ENCODE results near the gene RNFT2.

Gene RNFT2

DNA sequence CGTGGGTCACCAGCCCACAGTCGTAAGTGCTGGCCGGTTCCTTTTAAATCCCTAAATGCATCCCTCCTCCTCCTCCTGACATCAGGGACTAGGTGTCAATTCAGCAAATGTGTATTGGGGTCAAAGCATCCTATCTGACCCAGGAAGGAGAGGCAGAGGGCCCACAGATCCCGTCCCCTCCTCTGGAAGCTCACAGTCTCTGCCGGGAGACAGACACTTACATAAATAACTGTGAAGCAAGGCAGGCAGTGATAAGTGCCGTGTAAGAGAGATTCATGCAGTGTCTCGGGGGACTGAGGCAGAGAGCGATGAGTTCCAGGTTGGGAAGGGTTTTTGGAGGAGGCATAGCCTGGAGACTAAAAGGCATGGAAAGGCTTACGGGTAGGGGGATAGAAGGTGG, 99.0 kb downstream of the RNFT2 start:
- Histone ChIP-seq H3K4me3 (ENCODE audit: low read length) (no peak overlapping the region), H3K27ac (ENCODE audit: low read depth, low read length) (no peak overlapping the region), H3K9me3 (ENCODE audit: insufficient read depth, low read depth, low read length) (no peaks in the 10 kb centered on the region), H3K4me1 (ENCODE audit: insufficient read depth, low read length) (no peaks in the 10 kb centered on the region), H3K27me3 (ENCODE audit: insufficient read depth, low read length) (no peaks in the 10 kb centered on the region), H3K36me3 (ENCODE audit: insufficient read depth, low read length) (peaks cover 11% of the 10 kb centered on the region), H3K9ac (ENCODE audit: low read depth, low read length) (no peak overlapping the region)
- WGBS: 70% methylated on average over 9 of the region's 9 CpGs

DNA sequence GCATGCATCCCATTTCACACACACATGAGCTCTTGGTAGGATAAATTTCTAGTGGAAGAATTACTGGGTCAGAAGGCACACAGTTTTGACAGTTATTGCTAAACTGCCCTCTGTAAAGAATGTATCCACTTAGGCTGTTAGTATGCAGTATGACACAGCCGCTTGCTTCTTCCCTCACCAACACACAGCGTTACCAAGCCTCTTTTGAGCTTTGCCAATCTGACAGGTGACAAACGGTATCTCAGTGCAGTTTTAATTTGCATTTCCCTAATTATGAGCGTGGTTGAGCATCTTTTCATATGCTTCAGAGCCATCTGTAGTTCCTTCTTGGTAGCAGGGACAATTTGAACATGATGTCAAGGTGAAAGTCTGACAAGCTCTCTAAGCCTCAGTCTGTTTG, 100.2 kb downstream of the RNFT2 start:
- H3K36me3 ChIP-seq (ENCODE audit: insufficient read depth, low read length): peaks cover 11% of the 10 kb centered on the region
- no peak overlapping the region for H3K27ac ChIP-seq (ENCODE audit: low read depth, low read length)
- H3K9me3 ChIP-seq (ENCODE audit: insufficient read depth, low read depth, low read length): no peaks in the 10 kb centered on the region
- no peaks in the 10 kb centered on the region for H3K4me1 ChIP-seq (ENCODE audit: insufficient read depth, low read length)
- H3K27me3 ChIP-seq (ENCODE audit: insufficient read depth, low read length): no peaks in the 10 kb centered on the region
- H3K9ac ChIP-seq (ENCODE audit: low read depth, low read length): no peak overlapping the region
- WGBS: 89% methylated on average over 4 of the region's 4 CpGs
- H3K4me3 ChIP-seq (ENCODE audit: low read length): no peak overlapping the region

GRCh38 chr12:116839287-116839830, 101.2 kb downstream of the RNFT2 start:
- Histone ChIP-seq H3K4me1 (ENCODE audit: insufficient read depth, low read length) (no peaks in the 10 kb centered on the region), H3K36me3 (ENCODE audit: insufficient read depth, low read length) (peaks cover 7% of the 10 kb centered on the region), H3K9ac (ENCODE audit: low read depth, low read length) (no peak overlapping the region)

GRCh38 chr12:116843085-116843484, 105.0 kb downstream of the RNFT2 start:
- H3K9ac ChIP-seq (ENCODE audit: low read depth, low read length): no peak overlapping the region
- H3K36me3 ChIP-seq (ENCODE audit: insufficient read depth, low read length): no peaks in the 10 kb centered on the region
- no peaks in the 10 kb centered on the region for H3K27me3 ChIP-seq (ENCODE audit: insufficient read depth, low read length)
- H3K9me3 ChIP-seq (ENCODE audit: insufficient read depth, low read depth, low read length): no peaks in the 10 kb centered on the region
- no peaks in the 10 kb centered on the region for H3K4me1 ChIP-seq (ENCODE audit: insufficient read depth, low read length)
- H3K27ac ChIP-seq (ENCODE audit: low read depth, low read length): no peak overlapping the region
- no peak overlapping the region for H3K4me3 ChIP-seq (ENCODE audit: low read length)
- WGBS: 95% methylated on average over 6 of the region's 6 CpGs

More at GRCh38 chr12:116839287-116839830, 101.2 kb downstream of the RNFT2 start:
- H3K9me3 ChIP-seq (ENCODE audit: insufficient read depth, low read depth, low read length): no peaks in the 10 kb centered on the region
- H3K4me3 ChIP-seq (ENCODE audit: low read length): no peak overlapping the region
- no peak overlapping the region for H3K27ac ChIP-seq (ENCODE audit: low read depth, low read length)
- no peaks in the 10 kb centered on the region for H3K27me3 ChIP-seq (ENCODE audit: insufficient read depth, low read length)
- 88% methylated on average over 2 of the region's 3 CpGs for WGBS

- H3K9me3 ChIP-seq (ENCODE audit: insufficient read depth, low read depth, low read length): no peaks in the 10 kb centered on the region
- no peak overlapping the region for H3K27ac ChIP-seq (ENCODE audit: low read depth, low read length)
- H3K36me3 ChIP-seq (ENCODE audit: insufficient read depth, low read length): 0 out of 2 replicates have a peak, but pooled peaks cover 5% of the 10 kb centered on the region
- H3K4me1 ChIP-seq (ENCODE audit: insufficient read depth, low read length): no peaks in the 10 kb centered on the region
- WGBS: 95% methylated on average over 23 of the region's 23 CpGs
- no peak overlapping the region for H3K4me3 ChIP-seq (ENCODE audit: low read length)
- no peaks in the 10 kb centered on the region for H3K27me3 ChIP-seq (ENCODE audit: insufficient read depth, low read length)
- no peak overlapping the region for H3K9ac ChIP-seq (ENCODE audit: low read depth, low read length)
These were observed 111.1 kb downstream of the RNFT2 start for GRCh38 chr12:116849216-116849615.

DNA sequence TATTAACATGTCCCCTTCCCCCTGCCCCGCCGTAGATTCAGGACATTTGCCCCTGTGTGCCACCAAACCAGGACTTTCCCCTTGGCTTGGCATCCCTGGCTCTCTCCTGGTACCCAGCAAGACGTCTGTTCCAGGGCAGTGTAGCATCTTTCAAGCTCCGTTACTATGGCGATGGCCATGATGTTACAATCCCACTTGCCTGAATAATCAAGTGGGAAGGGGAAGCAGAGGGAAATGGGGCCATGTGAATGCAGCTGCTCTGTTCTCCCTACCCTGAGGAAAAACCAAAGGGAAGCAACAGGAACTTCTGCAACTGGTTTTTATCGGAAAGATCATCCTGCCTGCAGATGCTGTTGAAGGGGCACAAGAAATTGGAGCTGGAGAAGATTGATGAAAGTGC, 114.2 kb downstream of the RNFT2 start:
- H3K4me3 ChIP-seq (ENCODE audit: low read length): no peak overlapping the region
- H3K27me3 ChIP-seq (ENCODE audit: insufficient read depth, low read length): no peaks in the 10 kb centered on the region
- H3K36me3 ChIP-seq (ENCODE audit: insufficient read depth, low read length): 0 out of 2 replicates have a peak, but pooled peaks cover 5% of the 10 kb centered on the region
- H3K4me1 ChIP-seq (ENCODE audit: insufficient read depth, low read length): no peaks in the 10 kb centered on the region
- WGBS: 90% methylated on average over 6 of the region's 6 CpGs
- no peaks in the 10 kb centered on the region for H3K9me3 ChIP-seq (ENCODE audit: insufficient read depth, low read depth, low read length)
- no peak overlapping the region for H3K9ac ChIP-seq (ENCODE audit: low read depth, low read length)
- no peak overlapping the region for H3K27ac ChIP-seq (ENCODE audit: low read depth, low read length)

DNA sequence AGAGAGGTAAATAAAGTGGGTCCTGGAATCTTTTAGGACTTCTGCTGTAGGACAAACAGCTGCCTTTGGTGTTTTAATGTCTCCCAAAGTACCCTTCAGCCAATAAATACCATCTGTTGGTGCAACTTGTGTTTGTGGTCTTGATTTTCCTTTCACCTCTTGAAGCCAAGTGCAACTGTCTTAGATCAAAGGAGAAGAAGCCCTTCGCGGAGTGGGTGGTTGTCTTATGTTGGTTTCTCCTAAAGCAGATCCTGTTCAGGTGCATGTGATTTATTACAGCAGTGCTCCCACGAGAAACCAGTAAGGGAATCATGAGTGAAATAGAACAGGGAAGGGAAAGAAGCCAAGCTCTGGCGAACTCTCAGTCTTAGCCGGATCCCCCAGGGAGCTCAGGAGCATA, 115.4 kb downstream of the RNFT2 start:
- H3K27ac ChIP-seq (ENCODE audit: low read depth, low read length): no peak overlapping the region
- H3K27me3 ChIP-seq (ENCODE audit: insufficient read depth, low read length): no peaks in the 10 kb centered on the region
- H3K9me3 ChIP-seq (ENCODE audit: insufficient read depth, low read depth, low read length): no peaks in the 10 kb centered on the region
- H3K4me3 ChIP-seq (ENCODE audit: low read length): no peak overlapping the region
- H3K36me3 ChIP-seq (ENCODE audit: insufficient read depth, low read length): 0 out of 2 replicates have a peak, but pooled peaks cover 5% of the 10 kb centered on the region
- no peak overlapping the region for H3K9ac ChIP-seq (ENCODE audit: low read depth, low read length)
- 92% methylated on average over 5 of the region's 5 CpGs for WGBS
- peaks cover 4% of the 10 kb centered on the region; the same call in 1 of the 2 replicates for H3K4me1 ChIP-seq (ENCODE audit: insufficient read depth, low read length)

DNA sequence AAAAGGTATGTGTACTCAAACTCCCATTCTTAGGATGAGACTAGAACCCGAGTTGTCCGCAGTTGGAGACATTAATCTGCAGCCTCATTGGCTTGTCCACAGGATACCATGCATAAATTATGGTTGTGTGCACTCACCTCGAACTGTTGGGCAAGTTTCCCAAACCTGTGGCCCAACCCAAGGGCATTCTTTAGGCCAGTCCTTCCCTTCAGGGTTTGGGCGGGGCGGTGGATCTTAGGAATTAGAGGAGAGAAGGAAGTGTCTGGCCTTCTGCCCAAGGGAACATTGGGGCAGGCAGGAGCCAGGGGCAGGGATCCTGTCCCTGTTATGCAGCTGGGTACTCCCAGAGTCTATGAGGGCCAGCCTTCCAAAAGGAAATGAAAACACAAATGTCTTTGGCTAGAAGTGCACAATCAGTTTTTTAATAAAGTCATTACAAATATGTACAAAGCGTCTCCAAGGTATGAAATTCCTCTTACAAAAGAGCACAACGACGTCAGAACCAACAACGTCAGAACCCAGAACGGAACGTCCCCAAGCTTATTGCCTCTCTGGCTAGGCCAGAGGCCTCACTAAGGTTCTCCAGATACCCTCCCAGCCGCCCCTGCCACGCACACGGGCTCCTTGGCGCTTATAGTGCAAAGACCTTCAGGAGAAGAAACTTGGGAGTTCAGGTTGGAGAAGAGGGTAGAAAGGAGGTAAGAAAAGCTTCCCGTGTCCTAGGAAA, 117.8 kb downstream of the RNFT2 start:
- no peak overlapping the region for H3K4me3 ChIP-seq (ENCODE audit: low read length)
- peaks cover 15% of the 10 kb centered on the region; the same call in 1 of the 2 replicates for H3K4me1 ChIP-seq (ENCODE audit: insufficient read depth, low read length)
- 0 out of 2 replicates have a peak, but pooled peaks cover 5% of the 10 kb centered on the region for H3K36me3 ChIP-seq (ENCODE audit: insufficient read depth, low read length)
- no peaks in the 10 kb centered on the region for H3K27me3 ChIP-seq (ENCODE audit: insufficient read depth, low read length)
- H3K27ac ChIP-seq (ENCODE audit: low read depth, low read length): no peak overlapping the region
- no peak overlapping the region for H3K9ac ChIP-seq (ENCODE audit: low read depth, low read length)
- 95% methylated on average over 16 of the region's 16 CpGs for WGBS
- no peaks in the 10 kb centered on the region for H3K9me3 ChIP-seq (ENCODE audit: insufficient read depth, low read depth, low read length)

DNA sequence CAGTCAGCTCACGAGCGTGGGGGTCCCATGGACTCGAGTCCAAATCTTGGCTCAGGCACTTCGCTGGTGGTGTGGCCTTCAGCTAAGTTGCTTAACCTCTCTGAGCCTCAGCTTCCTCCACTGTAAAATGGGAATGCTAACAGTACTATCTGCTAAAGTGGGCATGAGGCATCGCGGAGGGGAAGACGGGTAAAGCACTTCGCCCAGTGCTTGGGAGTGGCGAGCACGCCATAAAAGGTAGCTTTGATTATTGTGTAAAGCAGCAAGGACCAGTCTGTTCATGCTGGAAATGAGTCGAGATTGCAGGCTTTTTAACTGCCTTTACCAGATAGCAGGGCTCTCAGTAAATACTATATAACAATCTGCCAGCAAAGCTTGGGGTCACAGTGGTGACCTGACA, 118.6 kb downstream of the RNFT2 start:
- H3K9ac ChIP-seq (ENCODE audit: low read depth, low read length): no peak overlapping the region
- no peaks in the 10 kb centered on the region for H3K9me3 ChIP-seq (ENCODE audit: insufficient read depth, low read depth, low read length)
- H3K4me1 ChIP-seq (ENCODE audit: insufficient read depth, low read length): peaks cover 20% of the 10 kb centered on the region; the same call in 1 of the 2 replicates
- H3K36me3 ChIP-seq (ENCODE audit: insufficient read depth, low read length): 0 out of 2 replicates have a peak, but pooled peaks cover 5% of the 10 kb centered on the region
- H3K4me3 ChIP-seq (ENCODE audit: low read length): no peak overlapping the region
- 94% methylated on average over 11 of the region's 11 CpGs for WGBS
- no peak overlapping the region for H3K27ac ChIP-seq (ENCODE audit: low read depth, low read length)
- no peaks in the 10 kb centered on the region for H3K27me3 ChIP-seq (ENCODE audit: insufficient read depth, low read length)

DNA sequence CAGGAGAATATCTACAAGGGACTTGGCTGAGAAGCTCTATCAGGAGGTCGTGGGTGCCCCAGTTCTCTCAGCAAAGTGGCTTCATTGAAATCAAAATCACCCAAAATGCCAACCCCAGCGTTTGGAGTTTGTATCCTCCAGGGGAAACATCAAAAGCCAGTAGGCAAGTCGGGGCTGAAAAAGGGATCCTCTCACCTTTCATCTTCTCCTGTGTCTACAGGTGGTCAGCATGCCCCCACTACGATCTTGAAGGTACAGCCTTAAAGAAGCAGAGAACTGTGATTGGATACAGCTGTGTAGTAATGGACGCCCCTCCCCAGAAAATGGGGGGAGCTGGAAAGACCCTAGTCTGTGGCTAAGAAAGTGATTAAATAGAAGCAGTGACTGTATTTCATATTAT, 121.0 kb downstream of the RNFT2 start:
- 61% methylated on average over 5 of the region's 5 CpGs for WGBS
- no peak overlapping the region for H3K9ac ChIP-seq (ENCODE audit: low read depth, low read length)

GRCh38 chr12:116860263-116860662, 122.1 kb downstream of the RNFT2 start:
- Histone ChIP-seq H3K9me3 (ENCODE audit: insufficient read depth, low read depth, low read length) (no peaks in the 10 kb centered on the region), H3K27me3 (ENCODE audit: insufficient read depth, low read length) (no peaks in the 10 kb centered on the region), H3K9ac (ENCODE audit: low read depth, low read length) (no peak overlapping the region), H3K27ac (ENCODE audit: low read depth, low read length) (no peak overlapping the region), H3K36me3 (ENCODE audit: insufficient read depth, low read length) (no peaks in the 10 kb centered on the region), H3K4me1 (ENCODE audit: insufficient read depth, low read length) (peaks cover 20% of the 10 kb centered on the region; the same call in 1 of the 2 replicates), H3K4me3 (ENCODE audit: low read length) (no peak overlapping the region)
- WGBS: 88% methylated on average over 2 of the region's 3 CpGs

More for the DNA sequence above, 121.0 kb downstream of the RNFT2 start:
- Histone ChIP-seq H3K9me3 (ENCODE audit: insufficient read depth, low read depth, low read length) (no peaks in the 10 kb centered on the region), H3K27ac (ENCODE audit: low read depth, low read length) (no peak overlapping the region), H3K4me1 (ENCODE audit: insufficient read depth, low read length) (peaks cover 20% of the 10 kb centered on the region; the same call in 1 of the 2 replicates), H3K27me3 (ENCODE audit: insufficient read depth, low read length) (no peaks in the 10 kb centered on the region), H3K36me3 (ENCODE audit: insufficient read depth, low read length) (no peaks in the 10 kb centered on the region), H3K4me3 (ENCODE audit: low read length) (no peak overlapping the region)
